Hepatocyte (in vitro differentiated cells): ENCODE measurements around the gene S1PR2. TPM values are rescaled to one million over a fixed set of nuclear protein-coding genes. Genes with fewer than 3 reads are reported as not detected.
A peak's percentile ranks its signal among the peaks of the same experiment; 100 is the strongest.

Experiments used
- DNase-seq: peaks from one replicate; pipeline ENCODE4 v3.0.0-alpha.2; 2016; ENCODE audit warnings: low spot score
- H2AFZ ChIP-seq: fragments of 200-600 bp; sonication (generic); 2 replicates; pipeline ENCODE4 v1.6.0; 2016; ENCODE audit warnings: antibody characterized with exemption, mild to moderate bottlenecking
- H3K27ac ChIP-seq: fragments of 200-600 bp; sonication (generic); 2 replicates; pipeline ENCODE4 v1.5.1; 2016; ENCODE audit warnings: mild to moderate bottlenecking
- H3K27me3 ChIP-seq: fragments of 200-600 bp; sonication (generic); 2 replicates; pipeline ENCODE4 v1.6.1; 2016
- H3K36me3 ChIP-seq: fragments of 200-600 bp; sonication (generic); replicated peaks from 2 replicates; pipeline ENCODE4 v1.5.1; 2016; ENCODE audit warnings: low read depth; ENCODE audit not compliant: insufficient read depth
- H3K4me1 ChIP-seq: fragments of 200-600 bp; sonication (generic); 2 replicates; pipeline ENCODE4 v1.5.1; 2016; ENCODE audit warnings: mild to moderate bottlenecking, moderate library complexity; ENCODE audit not compliant: insufficient read depth
- H3K4me2 ChIP-seq: fragments of 200-600 bp; sonication (generic); 2 replicates; pipeline ENCODE4 v1.6.0; 2016
- H3K4me3 ChIP-seq: fragments of 200-600 bp; sonication (generic); 2 replicates; pipeline ENCODE4 v1.5.1; 2016; ENCODE audit warnings: mild to moderate bottlenecking
- H3K79me2 ChIP-seq: fragments of 200-600 bp; sonication (generic); 2 replicates; pipeline ENCODE4 v1.6.0; 2017; ENCODE audit warnings: mild to moderate bottlenecking
- H3K9me2 ChIP-seq: fragments of 200-600 bp; sonication (generic); replicated peaks from 2 replicates; pipeline ENCODE4 v1.6.0; 2017; ENCODE audit warnings: mild to moderate bottlenecking; ENCODE audit not compliant: insufficient read depth
- H3K9me3 ChIP-seq: fragments of 200-600 bp; sonication (generic); 2 replicates; pipeline ENCODE4 v1.5.1; 2016; ENCODE audit warnings: low read depth, mild to moderate bottlenecking
- H4K20me1 ChIP-seq: fragments of 200-600 bp; sonication (generic); 2 replicates; pipeline ENCODE4 v1.6.0; 2016; ENCODE audit warnings: mild to moderate bottlenecking; ENCODE audit not compliant: insufficient read depth, poor library complexity, severe bottlenecking
- CTCF ChIP-seq: fragments of 200-600 bp; sonication (generic); IDR thresholded peaks from 2 replicates; pipeline ENCODE4 v1.5.1; 2016; ENCODE audit warnings: antibody characterized with exemption, mild to moderate bottlenecking; ENCODE audit not compliant: poor library complexity
- EZH2 ChIP-seq: fragments of 200-600 bp; sonication (generic); IDR thresholded peaks from 2 replicates; pipeline ENCODE4 v1.6.1; 2016; ENCODE audit warnings: antibody characterized with exemption, mild to moderate bottlenecking, borderline replicate concordance
- EZH2phosphoT487 ChIP-seq: fragments of 200-600 bp; sonication (generic); IDR thresholded peaks from one replicate; pipeline ENCODE4 v1.6.1; 2018; ENCODE audit warnings: antibody characterized with exemption, mild to moderate bottlenecking, low read depth, moderate library complexity; ENCODE audit not compliant: unreplicated experiment, severe bottlenecking
- WGBS: methylation state at CpG from one replicate; pipeline ENCODE4 v1.1.6; 2016; ENCODE audit warnings: low lambda C conversion rate; ENCODE audit errors: missing lambda C conversion rate; 5-methylcytosine and 5-hydroxymethylcytosine counted together
- polyA plus RNA-seq: library from polyadenylated mRNA; unstranded; fragments of >200 nt; fragmentation: Nextera tagmentation; extraction: Ambion mirVana; gene quantifications from 2 replicates; pipeline ENCODE4 v1.2.1, GENCODE V29; 2016
- total RNA-seq: library from RNA; depleted of rRNA; stranded (reverse); fragments of >200 nt; gene quantifications from 2 replicates; pipeline ENCODE4 v1.2.3, GENCODE V29; 2014

S1PR2 gene
- total and polyA plus RNA-seq, 2 experiments from 2014 or later: 8.6 to 16.1 TPM

GRCh38 chr19:10270616-10271394 lies 39.7 kb upstream of the S1PR2 start, which contains the start of gene ICAM1:
Gene ICAM1 (plus strand): TSS chr19:10271120. CDS start chr19:10271160, 40 bp downstream.
- H3K9me2 ChIP-seq: no peaks in the 10 kb centered on the region
- H2AFZ ChIP-seq: peak within 1 kb of the TSS; percentile 71
- H3K27ac ChIP-seq: peak within 1 kb of the TSS; percentile 73
- no peaks in the 10 kb centered on the region for H3K79me2 ChIP-seq
- H3K36me3 ChIP-seq: no peaks in the 10 kb centered on the region
- H3K27me3 ChIP-seq: peaks cover 22% of the 10 kb centered on the region
- no peaks in the 10 kb centered on the region for H3K9me3 ChIP-seq
- H3K4me1 ChIP-seq: peaks cover 11% of the 10 kb centered on the region
- peak; percentile 84 for DNase-seq
- H4K20me1 ChIP-seq: no peaks in the 10 kb centered on the region
- 9% methylated on average over 51 of the region's 51 CpGs for WGBS
- TF ChIP-seq CTCF (no peak), EZH2 (no peak), EZH2phosphoT487 (no peak)
- peak within 1 kb of the TSS; percentile 93 for H3K4me2 ChIP-seq
- peak within 1 kb of the TSS; percentile 13 for H3K4me3 ChIP-seq

- no peaks in the 10 kb centered on the region for H3K9me3 ChIP-seq
- H4K20me1 ChIP-seq: no peaks in the 10 kb centered on the region
- no peak for DNase-seq
- 12% methylated on average over 36 of the region's 37 CpGs for WGBS
- peak overlapping the region; percentile 73 for H3K27ac ChIP-seq
- H3K79me2 ChIP-seq: no peaks in the 10 kb centered on the region
- H3K27me3 ChIP-seq: peaks cover 22% of the 10 kb centered on the region
- peak overlapping the region; percentile 71 for H2AFZ ChIP-seq
- no peak for TF ChIP-seq CTCF
- TF ChIP-seq EZH2phosphoT487: no peak
- TF ChIP-seq EZH2: peak; percentile 55
- peak overlapping the region; percentile 93 for H3K4me2 ChIP-seq
- H3K4me1 ChIP-seq: peaks cover 11% of the 10 kb centered on the region
- peak overlapping the region; percentile 13 for H3K4me3 ChIP-seq
- no peaks in the 10 kb centered on the region for H3K9me2 ChIP-seq
- H3K36me3 ChIP-seq: no peaks in the 10 kb centered on the region
These were observed 39.1 kb upstream of the S1PR2 start for GRCh38 chr19:10270180-10270615.

- Histone ChIP-seq H3K4me3 (peak overlapping the region; percentile 13), H3K79me2 (no peaks in the 10 kb centered on the region), H3K9me3 (no peaks in the 10 kb centered on the region), H3K4me1 (peaks cover 11% of the 10 kb centered on the region), H2AFZ (peak overlapping the region; percentile 71), H3K27me3 (peaks cover 22% of the 10 kb centered on the region), H3K27ac (peak overlapping the region; percentile 73), H3K36me3 (no peaks in the 10 kb centered on the region), H3K4me2 (peak overlapping the region; percentile 93), H4K20me1 (no peaks in the 10 kb centered on the region), H3K9me2 (no peaks in the 10 kb centered on the region)
- TF ChIP-seq EZH2phosphoT487: no peak
- peak; percentile 93 for TF ChIP-seq CTCF
- TF ChIP-seq EZH2: peak; percentile 54
- WGBS: 13% methylated on average over 52 of the region's 59 CpGs
- DNase-seq: peak; percentile 89
These were observed 38.4 kb upstream of the S1PR2 start for GRCh38 chr19:10269333-10270179.
